ENCODE measurements around the gene FITM1.

FITM1 gene

DNA sequence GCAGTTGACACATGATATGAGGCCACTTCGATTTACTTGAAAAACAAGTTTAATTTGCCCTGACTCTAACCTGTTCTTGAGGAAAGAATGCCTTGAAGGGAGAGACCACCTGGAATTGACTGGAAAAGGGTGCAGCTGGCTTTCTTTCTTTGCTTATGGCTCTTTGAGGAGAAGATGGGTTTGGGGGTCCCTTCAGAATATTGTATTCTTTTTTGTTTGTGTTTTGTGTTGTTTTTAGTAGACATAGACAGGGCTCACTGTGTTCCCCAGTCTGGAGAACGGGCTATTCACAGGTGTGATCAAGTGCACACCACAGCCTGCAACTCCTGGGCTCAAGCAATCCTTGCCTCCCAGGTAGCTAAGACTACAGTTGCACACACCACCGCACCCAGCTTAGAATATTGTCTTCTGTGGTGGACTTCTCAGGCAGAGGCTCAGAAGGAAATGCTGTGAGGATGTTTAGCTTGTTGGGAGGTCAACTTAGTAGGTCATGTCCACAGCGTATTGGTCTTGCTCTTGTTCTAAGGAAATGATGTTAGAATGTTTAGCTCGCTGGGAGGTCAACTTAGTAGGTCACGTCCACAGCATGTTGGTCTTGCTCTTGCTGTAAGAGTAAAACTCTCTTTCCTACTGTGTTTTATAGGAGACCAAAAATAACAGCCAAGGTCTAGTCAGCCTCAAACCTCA lies 14.2 kb upstream of the FITM1 start:
- no peak for FAIRE-seq
- DNase-seq (ENCODE audit: insufficient read length, low spot score), result no peak

- DNase-seq (ENCODE audit: insufficient read length, low spot score) (no peak), FAIRE-seq (no peak)
Measured at GRCh38 chr14:24117179-24117578, 13.3 kb upstream of the FITM1 start.

GRCh38 chr14:24119691-24120090 lies 10.8 kb upstream of the FITM1 start:
- no peak for DNase-seq (ENCODE audit: insufficient read length, low spot score)
- FAIRE-seq, result no peak

DNA sequence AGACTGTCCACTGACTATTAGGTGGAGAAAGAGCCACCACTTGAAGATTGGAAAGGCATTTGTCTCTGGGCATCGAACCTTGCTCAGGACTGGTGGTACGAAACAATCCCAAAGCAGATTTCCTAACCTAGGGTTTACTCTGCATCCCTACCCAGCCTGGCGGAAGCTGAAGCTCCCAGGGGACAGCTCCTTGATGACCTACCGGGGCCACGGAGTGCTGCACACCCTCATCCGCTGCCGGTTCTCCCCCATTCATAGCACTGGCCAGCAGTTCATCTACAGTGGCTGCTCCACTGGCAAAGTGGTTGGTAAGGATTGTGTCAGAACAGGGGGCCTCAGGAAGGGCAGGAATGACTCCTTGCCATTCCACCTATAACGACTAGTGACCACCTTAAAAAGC lies 9.2 kb upstream of the FITM1 start:
- FAIRE-seq (no peak), DNase-seq (ENCODE audit: insufficient read length, low spot score) (no peak)

GRCh38 chr14:24122416-24122815 lies 8.0 kb upstream of the FITM1 start:
- DNase-seq (ENCODE audit: insufficient read length, low spot score), result no peak
- FAIRE-seq, result no peak

- FAIRE-seq (no peak), DNase-seq (ENCODE audit: insufficient read length, low spot score) (no peak)
Measured at GRCh38 chr14:24122898-24123297, 7.6 kb upstream of the FITM1 start.

DNA sequence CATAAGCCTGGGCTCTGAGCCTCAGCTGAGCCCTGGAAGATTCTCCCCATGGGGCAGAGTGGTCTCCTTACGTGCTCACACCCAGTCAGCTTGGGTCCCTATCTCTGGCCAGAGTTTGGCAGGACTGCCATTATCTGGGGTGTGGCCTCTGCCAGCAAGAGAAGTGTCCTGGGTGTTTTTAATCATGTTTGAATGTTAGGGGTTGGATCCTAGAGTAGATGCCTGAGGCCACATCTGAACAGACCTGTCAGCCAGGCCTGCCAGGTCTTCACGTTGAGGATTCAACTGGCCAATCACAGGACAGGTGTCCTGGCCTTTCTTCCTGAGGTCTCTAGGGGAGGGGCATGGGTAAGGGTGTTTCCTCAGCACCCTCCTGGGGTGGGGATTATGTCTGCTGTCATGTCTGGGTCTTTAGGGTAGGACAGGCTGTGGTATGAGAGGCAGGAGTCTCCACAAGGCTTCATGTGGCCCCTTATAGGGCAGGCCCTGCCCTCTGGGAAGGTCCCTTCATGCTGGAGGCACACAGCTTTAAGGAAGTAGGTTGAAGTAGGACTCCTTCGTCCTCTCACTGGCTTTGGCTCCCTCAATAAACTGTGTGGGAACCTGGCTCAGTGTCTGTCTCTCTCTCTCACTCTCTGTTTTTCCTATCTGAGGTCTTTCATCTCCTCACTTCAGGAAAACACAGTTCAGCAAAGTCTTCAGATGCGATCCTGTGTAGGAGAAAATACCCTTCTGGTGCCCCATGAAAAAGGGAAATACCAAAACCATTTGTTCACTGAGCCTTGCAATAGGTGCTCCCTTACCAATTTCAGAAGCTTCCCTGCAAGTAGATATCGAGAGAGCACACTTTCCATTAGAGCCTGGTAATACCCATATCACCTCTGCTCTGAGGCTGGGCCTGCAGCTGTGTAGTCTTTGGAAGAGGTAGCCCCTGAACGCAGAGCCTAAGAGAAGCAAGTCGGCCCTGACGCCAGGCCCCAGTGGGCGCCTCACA lies 6.7 kb upstream of the FITM1 start:
- FAIRE-seq, result no peak
- DNase-seq (ENCODE audit: insufficient read length, low spot score), result no peak

DNA sequence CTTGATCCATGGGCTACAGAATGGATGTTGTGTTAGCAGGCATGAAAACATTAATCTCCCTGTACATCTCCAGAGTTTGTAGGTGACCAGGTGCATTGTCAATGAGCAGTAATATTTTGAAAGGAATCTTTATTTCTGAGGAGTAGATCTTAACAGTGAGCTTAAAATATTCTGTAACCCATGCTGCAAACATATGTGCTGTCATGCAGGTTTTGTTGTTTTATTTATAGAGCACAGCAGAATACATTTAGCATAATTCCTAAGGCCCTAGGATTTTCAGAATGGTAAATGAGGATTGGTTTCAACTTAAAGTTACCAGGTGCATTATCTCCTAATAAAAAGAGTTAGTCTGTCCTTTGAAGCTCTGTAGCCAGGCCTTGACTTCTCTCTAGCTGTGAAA lies 3.5 kb upstream of the FITM1 start:
- FAIRE-seq, result no peak
- DNase-seq (ENCODE audit: insufficient read length, low spot score), result no peak

DNA sequence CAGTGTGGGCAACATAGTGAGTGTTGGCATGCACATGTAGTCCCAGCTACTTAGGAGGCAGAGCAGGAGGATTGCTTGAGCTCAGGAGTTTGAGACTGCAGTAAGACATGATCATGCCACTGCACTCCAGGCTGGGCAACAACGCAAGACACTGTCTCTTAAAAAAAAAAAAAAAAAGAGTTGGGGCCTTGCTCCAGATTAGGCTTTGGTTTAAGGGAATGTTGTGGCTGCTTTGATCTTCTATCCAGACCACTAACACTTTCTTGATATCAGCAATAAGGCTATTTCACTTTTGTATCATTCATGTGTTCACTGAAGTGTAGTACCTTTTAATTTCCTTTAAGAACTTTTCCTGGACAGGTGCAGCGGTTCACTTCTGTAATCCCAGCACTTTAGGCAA lies 2.8 kb upstream of the FITM1 start:
- no peak for DNase-seq (ENCODE audit: insufficient read length, low spot score)
- FAIRE-seq, result no peak

DNA sequence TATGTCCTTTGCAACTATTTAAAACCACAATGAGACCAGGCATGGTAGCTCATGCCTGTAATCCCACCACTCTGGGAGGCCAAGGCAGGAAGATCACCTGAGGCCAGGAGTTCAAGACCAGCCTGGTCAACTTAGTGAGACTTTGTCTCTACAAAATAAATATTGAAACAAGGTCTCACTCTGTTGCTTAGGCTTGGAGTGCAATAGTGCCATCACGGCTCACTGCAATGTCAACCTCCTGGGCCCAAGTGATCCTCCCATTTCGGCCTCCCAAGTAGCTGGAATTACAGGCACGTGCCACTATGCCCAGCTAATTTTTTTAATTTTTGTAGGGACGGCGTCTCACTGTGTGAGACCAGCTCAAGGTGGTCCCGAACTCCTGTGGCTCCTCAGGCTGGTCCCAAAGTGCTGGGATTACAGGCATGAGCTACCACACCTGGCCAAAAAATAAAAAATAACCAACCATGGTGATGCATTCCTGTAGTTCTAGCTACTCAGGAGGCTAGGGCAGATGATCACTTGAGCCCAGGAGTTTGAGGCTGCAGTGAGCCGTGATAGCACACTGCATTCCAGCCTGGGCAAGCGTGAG lies 955 bp upstream of the FITM1 start:
- FAIRE-seq, result no peak
- DNase-seq (ENCODE audit: insufficient read length, low spot score), result no peak

GRCh38 chr14:24130717-24131548 lies 474 bp downstream of the FITM1 start:
- DNase-seq (ENCODE audit: insufficient read length, low spot score), result no peak
- no peak for FAIRE-seq

DNA sequence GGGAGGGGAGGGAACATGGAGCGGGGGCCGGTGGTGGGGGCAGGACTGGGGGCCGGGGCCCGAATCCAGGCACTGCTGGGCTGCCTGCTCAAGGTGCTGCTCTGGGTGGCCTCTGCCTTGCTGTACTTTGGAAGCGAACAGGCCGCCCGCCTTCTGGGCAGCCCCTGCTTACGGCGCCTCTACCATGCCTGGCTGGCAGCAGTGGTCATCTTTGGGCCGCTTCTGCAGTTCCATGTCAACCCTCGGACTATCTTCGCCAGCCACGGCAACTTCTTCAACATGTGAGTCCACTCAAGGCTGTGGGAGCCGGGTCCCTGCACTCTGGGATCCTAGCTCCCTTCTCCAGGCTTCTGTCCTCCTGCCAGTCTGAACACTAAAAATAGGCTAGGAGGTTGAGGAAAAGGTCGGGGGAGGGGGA lies 1.1 kb downstream of the FITM1 start:
- FAIRE-seq (no peak), DNase-seq (ENCODE audit: insufficient read length, low spot score) (no peak)

- FAIRE-seq (no peak), DNase-seq (ENCODE audit: insufficient read length, low spot score) (no peak)
Measured at GRCh38 chr14:24132061-24132685, 1.7 kb downstream of the FITM1 start.

DNA sequence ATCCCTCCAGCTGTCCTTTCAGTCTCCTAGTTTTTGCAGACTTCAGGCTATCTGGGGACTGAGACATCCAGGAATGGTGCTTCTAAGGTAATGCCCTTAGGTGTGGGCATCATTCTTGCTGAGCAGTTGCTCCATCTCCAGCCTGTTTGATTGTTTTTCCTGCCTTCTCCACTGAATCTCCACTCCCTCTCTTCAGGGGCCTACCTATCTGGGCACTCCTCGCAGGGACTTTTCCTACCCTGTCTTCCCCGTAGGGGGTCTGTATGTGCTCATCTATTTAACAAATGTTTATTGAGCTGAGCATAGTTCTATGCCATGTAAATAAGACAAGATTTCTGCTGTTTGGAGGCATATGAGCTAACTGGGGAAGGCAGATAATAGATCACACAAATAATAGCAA lies 2.5 kb downstream of the FITM1 start:
- FAIRE-seq, result no peak
- no peak for DNase-seq (ENCODE audit: insufficient read length, low spot score)

- FAIRE-seq (no peak), DNase-seq (ENCODE audit: insufficient read length, low spot score) (no peak)
Measured at GRCh38 chr14:24133735-24134134, 3.3 kb downstream of the FITM1 start.

- no peak for DNase-seq (ENCODE audit: insufficient read length, low spot score)
- peak; percentile 81 for FAIRE-seq
Measured at GRCh38 chr14:24135584-24135833, 5.0 kb downstream of the FITM1 start.

DNA sequence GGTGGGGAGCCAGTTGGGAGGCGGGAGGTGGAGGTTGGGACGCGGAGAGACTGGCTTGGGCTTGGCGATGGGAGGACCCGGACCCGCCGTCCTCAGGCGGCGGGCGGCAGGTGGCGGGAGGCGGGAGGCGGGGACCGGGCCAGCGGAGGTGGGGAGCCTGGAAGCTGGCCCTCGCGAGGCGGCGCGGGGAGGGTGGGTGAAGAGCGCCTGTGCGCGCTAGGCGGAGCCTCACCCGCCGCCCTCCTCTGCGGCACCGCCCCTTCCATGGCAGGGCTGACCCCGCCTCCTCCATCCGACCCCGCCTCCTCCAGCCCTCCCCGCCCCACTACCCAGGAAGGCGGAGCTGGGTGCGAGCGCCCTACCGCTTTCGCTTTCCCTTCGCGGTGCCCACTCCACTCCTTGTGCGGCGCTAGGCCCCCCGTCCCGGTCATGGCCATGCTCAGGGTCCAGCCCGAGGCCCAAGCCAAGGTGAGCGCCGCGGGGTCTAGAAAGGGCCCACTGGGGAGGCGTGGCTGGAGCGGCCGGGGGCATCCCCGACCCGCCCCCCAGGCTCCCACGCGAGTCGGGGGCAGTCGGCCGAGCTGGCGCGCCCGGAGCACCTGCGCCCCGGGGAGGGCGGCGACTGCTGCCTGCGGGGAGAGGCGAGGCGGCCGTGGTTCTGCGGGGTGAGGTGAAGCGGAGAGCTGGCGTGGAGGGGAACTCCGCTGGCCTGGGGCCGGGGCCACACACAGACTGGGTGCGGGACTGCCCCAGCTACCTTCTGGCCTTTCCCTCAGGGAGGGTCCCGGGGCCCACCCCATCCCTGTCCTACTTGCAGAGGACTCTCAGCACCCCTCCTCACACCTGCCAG lies 5.6 kb downstream of the FITM1 start, which contains the start of gene PSME1:
Gene PSME1, plus strand, starts transcription at position 361 of the 850 bp plus-strand sequence. Its CDS starts 69 bp downstream, at position 430.
- FAIRE-seq (peak; percentile 91), DNase-seq (ENCODE audit: insufficient read length, low spot score) (peak; percentile 92)

DNA sequence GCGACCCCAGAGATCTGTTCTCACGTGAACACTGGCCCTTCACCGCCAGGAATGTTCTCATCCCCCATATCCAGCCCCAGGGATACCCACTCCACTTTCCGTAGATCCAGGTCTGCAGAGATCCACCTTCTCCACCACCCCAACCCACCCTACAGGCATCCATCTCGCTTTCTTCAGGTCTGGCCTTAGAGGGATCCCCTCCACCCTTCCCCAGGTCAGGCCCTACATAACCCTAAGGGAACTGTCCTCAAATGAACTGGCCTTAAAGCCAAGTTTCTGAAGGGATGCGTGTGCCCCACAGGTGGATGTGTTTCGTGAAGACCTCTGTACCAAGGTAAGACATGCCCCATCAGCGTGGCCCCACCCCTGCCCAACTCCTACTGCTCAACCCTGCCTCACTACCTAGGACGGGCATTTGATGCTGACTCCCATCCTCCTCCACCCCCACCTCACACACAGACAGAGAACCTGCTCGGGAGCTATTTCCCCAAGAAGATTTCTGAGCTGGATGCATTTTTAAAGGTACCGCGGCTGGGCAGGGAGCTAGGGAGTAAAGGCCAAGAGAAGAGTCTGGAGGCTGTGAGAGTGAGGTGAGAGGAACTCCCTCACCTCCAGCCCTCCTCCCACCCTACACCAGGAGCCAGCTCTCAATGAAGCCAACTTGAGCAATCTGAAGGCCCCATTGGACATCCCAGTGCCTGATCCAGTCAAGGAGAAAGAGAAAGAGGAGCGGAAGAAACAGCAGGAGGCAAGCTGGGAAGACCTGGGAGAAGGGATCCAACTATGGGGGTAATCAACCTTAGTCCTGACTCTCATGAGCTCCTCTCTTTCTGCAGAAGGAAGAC lies 6.4 kb downstream of the FITM1 start:
- no peak for DNase-seq (ENCODE audit: insufficient read length, low spot score)
- FAIRE-seq, result no peak

All from GM19239 (cell line).